Measurements from ENCODE around the gene DAG1. TPM values are rescaled to one million over a fixed set of nuclear protein-coding genes. Genes with fewer than 3 reads are reported as not detected.
A peak's percentile ranks its signal among the peaks of the same experiment; 100 is the strongest.

Gene DAG1
- total RNA-seq (10 to 100 TPM; 15.0 to 18.3 TPM), total RNA-seq (5.1 to 48.1 (median 24.1) reads per million in 172 experiments)
- polyA plus RNA-seq (2013, experiment 1 of 2), result 6.3 TPM
- polyA plus RNA-seq (2013, experiment 2 of 2), result 11.9 TPM

- H3K9me3 Mint-ChIP-seq, result no peaks in the 10 kb centered on the region
- H3K36me3 Mint-ChIP-seq (ENCODE audit: low read depth), result peaks cover 12% of the 10 kb centered on the region
- Histone ChIP-seq H3K36me3 (ENCODE audit: insufficient read depth, low read length) (no peaks in the 10 kb centered on the region), H3K4me1 (ENCODE audit: insufficient read depth, low read length) (peaks cover 26% of the 10 kb centered on the region), H3K27ac (ENCODE audit: low read depth in 1 of 2, low read length in 2 of 2) (peak within 1 kb of the TSS; percentile 86 to 88), H3K27me3 (ENCODE audit: control insufficient read depth in 1 of 2, insufficient read depth in 2 of 2, low read length in 2 of 2) (no peaks in the 10 kb centered on the region), H3K4me3 (ENCODE audit: low read length) (peak within 1 kb of the TSS; percentile 78), H3K9me3 (ENCODE audit: control insufficient read depth in 1 of 2, insufficient read depth in 1 of 2, low read length in 2 of 2) (no peaks in the 10 kb centered on the region)
- peak; percentile 88 to 99 (median 94) for DNase-seq
- ChIA-PET CTCF (interaction anchor here (1.1 to 3.4 kb wide), 4 partner anchors 21 to 130 kb away, joined by 3 to 13 read pairs (median 9); partner anchors contain the start of genes NICN1 and USP4), POLR2A (interaction anchor here (0.6 to 2.6 kb wide), 17 partner anchors 8 to 753 kb away, joined by 3 to 43 read pairs (median 6); partner anchors contain the start of genes IP6K2, NDUFAF3, NICN1 and QRICH1)
- H3K27me3 Mint-ChIP-seq, result no peaks in the 10 kb centered on the region
- no peak for TF ChIP-seq CTCF (IDR thresholded peaks at IDR 0.05)
- peak; percentile 82 for ATAC-seq (ENCODE audit: poor library complexity)
- intact Hi-C loops (cut with DNase I, micrococcal nuclease), result loop anchor here in 1 of 2 experiments (1.0 to 5.0 kb wide), 6 partner anchors 41 to 378 kb away; partner anchors contain the start of genes APEH, KLHDC8B, NICN1 and QRICH1
- peak within 1 kb of the TSS; percentile 91 for H3K4me3 Mint-ChIP-seq
- H3K27ac Mint-ChIP-seq, result peak within 1 kb of the TSS; percentile 95
- peaks cover 23% of the 10 kb centered on the region for H3K4me1 Mint-ChIP-seq (ENCODE audit: low read depth)
Measured at GRCh38 chr3:49469936-49470713, at the start of gene DAG1. TSS of gene DAG1 (plus strand) at chr3:49470267. CDS start at chr3:49510535, 40,268 bp downstream.

DNA sequence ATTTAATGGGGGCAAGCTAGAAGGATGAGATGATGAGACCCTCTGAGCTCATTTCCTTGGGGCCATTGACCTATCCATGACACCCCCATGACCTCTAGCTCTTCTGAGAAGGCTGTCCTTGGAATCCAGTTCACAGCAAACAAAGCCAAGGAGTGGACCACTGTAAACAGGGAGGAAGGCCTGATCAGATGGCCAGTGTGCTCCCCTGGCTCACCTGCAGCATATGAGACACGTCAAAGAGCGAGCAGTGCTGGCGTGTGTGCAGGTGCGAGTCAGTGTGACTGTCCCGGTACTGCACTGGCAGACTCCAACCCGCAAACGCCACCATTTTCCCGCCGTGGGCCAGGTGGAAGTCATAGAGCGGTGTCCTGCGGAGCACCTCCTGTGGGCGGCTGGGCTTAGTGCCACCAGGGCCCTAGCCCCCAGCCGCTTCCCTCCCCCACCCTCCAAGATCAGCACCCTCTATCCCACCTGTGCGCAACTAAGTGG lies 48.1 kb upstream of the DAG1 start:
- H3K27me3 Mint-ChIP-seq, result no peaks in the 10 kb centered on the region
- peak overlapping the region; percentile 5 for H3K4me3 ChIP-seq (ENCODE audit: low read length)
- intact Hi-C loops (cut with DNase I, micrococcal nuclease), result no loop called here
- H3K9me3 Mint-ChIP-seq, result no peaks in the 10 kb centered on the region
- H3K9me3 ChIP-seq (ENCODE audit: control insufficient read depth in 1 of 2, insufficient read depth in 1 of 2, low read length in 2 of 2), result no peaks in the 10 kb centered on the region
- POLR2A ChIA-PET, result no interaction called here
- H3K4me3 Mint-ChIP-seq, result no peak overlapping the region
- DNase-seq, result peak in 1 of 14 experiments; percentile 8
- H3K4me1 Mint-ChIP-seq (ENCODE audit: low read depth), result peaks cover 48% of the 10 kb centered on the region
- peaks cover 63% of the 10 kb centered on the region for H3K4me1 ChIP-seq (ENCODE audit: insufficient read depth, low read length)
- H3K27me3 ChIP-seq (ENCODE audit: control insufficient read depth in 1 of 2, insufficient read depth in 2 of 2, low read length in 2 of 2), result no peaks in the 10 kb centered on the region
- H3K27ac ChIP-seq (ENCODE audit: low read depth in 1 of 2, low read length in 2 of 2), result no peak overlapping the region
- H3K36me3 ChIP-seq (ENCODE audit: insufficient read depth, low read length), result peaks cover 36% of the 10 kb centered on the region
- CTCF ChIA-PET, result no interaction called here
- peaks cover 29% of the 10 kb centered on the region for H3K36me3 Mint-ChIP-seq (ENCODE audit: low read depth)
- TF ChIP-seq CTCF (IDR thresholded peaks at IDR 0.05), result no peak
- ATAC-seq (ENCODE audit: poor library complexity), result no peak
- no peak overlapping the region for H3K27ac Mint-ChIP-seq

DNA sequence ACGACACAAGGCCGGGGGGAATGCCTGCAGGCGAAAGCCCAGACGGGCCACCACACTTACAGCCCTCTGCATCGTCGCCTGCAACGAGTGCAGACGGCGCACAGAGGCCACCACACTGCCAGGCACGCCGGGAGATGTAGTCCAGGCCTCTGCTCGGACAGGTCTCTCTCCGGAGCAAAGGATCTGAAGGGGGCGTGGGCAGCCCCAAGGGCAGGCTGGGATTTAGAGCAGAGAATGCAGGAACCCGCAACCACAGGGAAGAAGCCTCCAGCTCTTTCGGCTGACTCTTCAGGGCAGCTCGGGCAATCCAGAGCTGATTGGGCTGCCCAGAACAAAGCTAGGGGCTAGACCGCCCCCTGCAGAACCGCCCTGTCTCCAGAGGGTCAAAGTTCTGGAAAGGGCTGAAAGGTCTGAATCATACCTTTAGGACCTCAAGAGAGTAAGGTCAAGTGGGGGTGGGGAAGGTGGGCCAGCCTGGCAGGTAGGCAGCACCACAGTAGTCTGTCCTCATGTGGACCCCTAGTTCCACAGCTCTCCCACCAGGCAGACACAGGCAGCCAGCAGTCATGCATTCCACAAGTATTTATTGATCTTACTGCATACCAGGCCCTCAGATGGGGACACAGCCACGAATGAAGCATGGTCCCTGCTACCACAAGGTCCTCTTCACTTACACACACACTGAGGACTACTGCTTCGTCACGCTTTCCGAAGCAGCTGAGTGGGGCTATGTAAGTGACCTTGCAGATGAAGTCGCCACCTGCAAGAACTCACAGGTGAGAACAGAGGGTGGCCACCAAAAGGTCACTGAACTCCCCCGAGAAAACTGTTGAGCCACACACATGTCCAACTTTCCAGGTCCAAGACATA lies 47.5 kb upstream of the DAG1 start, which contains the start of gene AMT:
Gene AMT (minus strand): TSS at position 95 of the 870 bp plus-strand sequence. CDS start 23 bp downstream, at position 72.
- peak within 1 kb of the TSS; percentile 17 for H3K27ac Mint-ChIP-seq
- Histone ChIP-seq H3K36me3 (ENCODE audit: insufficient read depth, low read length) (peaks cover 32% of the 10 kb centered on the region), H3K27ac (ENCODE audit: low read depth in 1 of 2, low read length in 2 of 2) (no peak within 1 kb of the TSS), H3K9me3 (ENCODE audit: control insufficient read depth in 1 of 2, insufficient read depth in 1 of 2, low read length in 2 of 2) (no peaks in the 10 kb centered on the region), H3K4me3 (ENCODE audit: low read length) (peak within 1 kb of the TSS; percentile 5), H3K4me1 (ENCODE audit: insufficient read depth, low read length) (peaks cover 57% of the 10 kb centered on the region), H3K27me3 (ENCODE audit: control insufficient read depth in 1 of 2, insufficient read depth in 2 of 2, low read length in 2 of 2) (no peaks in the 10 kb centered on the region)
- H3K4me3 Mint-ChIP-seq, result no peak within 1 kb of the TSS
- intact Hi-C loops (cut with DNase I, micrococcal nuclease), result no loop called here
- CTCF ChIA-PET, result no interaction called here
- H3K36me3 Mint-ChIP-seq (ENCODE audit: low read depth), result peaks cover 29% of the 10 kb centered on the region
- POLR2A ChIA-PET, result interaction anchor here (0.8 kb wide), 1 partner anchor 11 kb away, joined by 4 read pairs; the partner anchor contains the start of genes RHOA and TCTA
- H3K9me3 Mint-ChIP-seq, result no peaks in the 10 kb centered on the region
- TF ChIP-seq CTCF (IDR thresholded peaks at IDR 0.05), result no peak
- no peaks in the 10 kb centered on the region for H3K27me3 Mint-ChIP-seq
- DNase-seq (no peak), ATAC-seq (ENCODE audit: poor library complexity) (no peak)
- H3K4me1 Mint-ChIP-seq (ENCODE audit: low read depth), result peaks cover 41% of the 10 kb centered on the region
